Left cardiac atrium (tissue), 4 donors: ENCODE results near the gene SNAI1. TPM values are rescaled to one million over a fixed set of nuclear protein-coding genes. Genes with fewer than 3 reads are reported as not detected.
"Not testable (repeated sequence)": the region's sequence is repeated elsewhere in the genome, so short reads cannot be mapped to it uniquely, and the experiment has no call there.

Source experiments
- ATAC-seq, 2 donors: fragments of 200-7000 bp; cut with Tn5 transposase; one replicate each; pipeline ENCODE4 v1.9.1; 2020; ENCODE audit warnings: mild to moderate bottlenecking in 2 of 2, moderate library complexity in 2 of 2
- DNase-seq: peaks from one replicate; pipeline ENCODE4 v3.0.0-alpha.2; 2020
- intact Hi-C, 2 donors: fragments of 100-400 bp; cut with DNase I; formaldehyde crosslinking; loops; one replicate each; pipeline versions ENCODE4 v1.14.1 to v1.15.1; 2022 to 2023
- total RNA-seq, 2 donors: library from RNA; stranded (reverse); fragmentation: NEBNext Ultra II Directional; extraction: Animal tissue kit (Norgen Biotek cat#: 25700); gene quantifications; one replicate each; pipeline ENCODE4 v1.2.1, GENCODE V29; 2021
- donor health status: DM: no; HTN: yes; CAD: no.
- donor health status: DM: no; HTN: yes; CAD: no; lungs with severe emphysema.
- donor health status: DM: yes; HTN: yes; CAD: no.
- donor health status: Dilated cardiomyopathy.

Gene SNAI1
- total RNA-seq, 2 donors from 2014 or later = 2.7 to 8.5 TPM

DNA sequence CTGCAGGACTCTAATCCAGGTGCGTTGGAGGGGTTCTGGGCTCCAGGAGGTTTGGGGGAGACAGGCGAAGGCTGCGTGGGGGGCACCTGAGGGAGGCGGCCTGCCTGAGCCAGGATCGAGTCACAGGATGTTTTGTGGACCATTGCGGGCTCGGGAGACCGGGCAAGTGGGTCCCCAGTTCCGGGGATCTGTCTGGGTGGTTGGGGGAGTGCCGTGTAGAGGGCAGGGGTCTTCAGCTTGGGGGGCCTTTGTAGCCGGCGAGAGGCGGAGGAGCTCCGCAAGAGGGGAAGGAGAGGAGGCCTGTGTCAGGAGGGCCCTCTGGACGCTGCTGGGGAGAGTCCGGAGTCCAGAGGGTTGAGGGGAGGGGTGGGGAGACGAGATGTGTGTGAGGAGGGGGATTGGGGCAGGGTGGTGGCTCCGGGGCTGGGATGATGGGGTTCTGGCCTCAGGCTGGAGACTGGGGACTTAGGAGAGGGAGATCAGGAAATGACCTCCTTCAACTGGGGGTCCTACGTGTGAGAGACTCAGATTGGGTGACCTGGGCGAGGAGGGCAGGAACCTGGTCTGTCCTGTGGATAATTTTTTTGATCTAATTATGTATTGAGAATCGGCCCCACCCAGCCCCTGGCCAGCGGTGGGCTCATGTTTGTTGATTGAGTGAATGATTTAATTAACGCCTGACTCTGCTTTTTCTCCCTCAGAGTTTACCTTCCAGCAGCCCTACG lies 505 bp downstream of the SNAI1 start:
- DNase-seq (no peak), ATAC-seq (peak in 1 of 2 donors; percentile 2)
- intact Hi-C loops = loop anchor here in 1 of 2 donors (10.0 kb wide), 1 partner anchor 192 kb away; no protein-coding TSS in a partner anchor

DNA sequence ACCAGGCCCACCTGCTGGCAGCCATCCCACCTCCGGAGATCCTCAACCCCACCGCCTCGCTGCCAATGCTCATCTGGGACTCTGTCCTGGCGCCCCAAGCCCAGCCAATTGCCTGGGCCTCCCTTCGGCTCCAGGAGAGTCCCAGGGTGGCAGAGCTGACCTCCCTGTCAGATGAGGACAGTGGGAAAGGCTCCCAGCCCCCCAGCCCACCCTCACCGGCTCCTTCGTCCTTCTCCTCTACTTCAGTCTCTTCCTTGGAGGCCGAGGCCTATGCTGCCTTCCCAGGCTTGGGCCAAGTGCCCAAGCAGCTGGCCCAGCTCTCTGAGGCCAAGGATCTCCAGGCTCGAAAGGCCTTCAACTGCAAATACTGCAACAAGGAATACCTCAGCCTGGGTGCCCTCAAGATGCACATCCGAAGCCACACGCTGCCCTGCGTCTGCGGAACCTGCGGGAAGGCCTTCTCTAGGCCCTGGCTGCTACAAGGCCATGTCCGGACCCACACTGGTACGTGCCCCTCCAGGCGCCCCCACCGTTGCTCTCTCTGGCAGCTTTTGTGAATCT lies 1.1 kb downstream of the SNAI1 start:
- DNase-seq (no peak), ATAC-seq (peak in 1 of 2 donors; percentile 5)
- intact Hi-C loops = loop anchor here in 1 of 2 donors (10.0 kb wide), 1 partner anchor 191 kb away; no protein-coding TSS in a partner anchor

DNA sequence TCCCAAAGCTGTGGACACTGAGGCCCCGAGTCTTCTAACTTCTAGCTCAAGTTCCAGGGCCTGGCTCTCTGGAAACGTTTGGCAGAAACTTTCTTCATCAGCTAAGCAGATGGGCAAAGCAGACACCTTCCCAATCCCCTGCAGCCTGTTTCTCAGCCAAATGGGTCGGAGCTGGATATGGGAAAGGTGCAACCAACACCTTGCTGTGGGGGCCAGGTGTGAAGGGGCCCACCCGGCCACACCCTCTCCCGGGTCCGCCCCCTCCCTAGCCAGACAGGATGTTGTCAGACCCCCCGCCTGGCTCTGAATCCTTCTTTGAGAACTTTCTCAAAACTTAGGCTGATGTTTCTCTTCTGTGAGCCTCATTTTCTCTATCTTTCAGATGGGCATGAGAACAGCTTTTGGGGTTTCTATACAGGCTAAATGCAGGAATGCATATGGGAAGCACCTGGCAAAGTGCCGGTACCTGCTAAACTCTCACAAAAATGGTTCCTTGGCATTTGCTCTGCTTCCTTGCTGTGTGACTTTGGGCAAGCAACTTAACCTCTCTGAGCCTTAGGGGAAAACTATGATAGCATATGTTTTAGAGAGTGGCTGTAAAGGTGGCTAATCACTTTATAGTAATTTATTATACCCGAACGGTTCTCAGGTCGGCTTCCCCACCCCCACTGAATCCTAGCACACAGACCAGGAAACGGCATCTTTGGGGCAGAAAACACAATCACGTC lies 1.8 kb downstream of the SNAI1 start:
- ATAC-seq (no peak), DNase-seq (no peak)
- intact Hi-C loops = loop anchor here in 1 of 2 donors (10.0 kb wide), 1 partner anchor 190 kb away; no protein-coding TSS in a partner anchor

DNA sequence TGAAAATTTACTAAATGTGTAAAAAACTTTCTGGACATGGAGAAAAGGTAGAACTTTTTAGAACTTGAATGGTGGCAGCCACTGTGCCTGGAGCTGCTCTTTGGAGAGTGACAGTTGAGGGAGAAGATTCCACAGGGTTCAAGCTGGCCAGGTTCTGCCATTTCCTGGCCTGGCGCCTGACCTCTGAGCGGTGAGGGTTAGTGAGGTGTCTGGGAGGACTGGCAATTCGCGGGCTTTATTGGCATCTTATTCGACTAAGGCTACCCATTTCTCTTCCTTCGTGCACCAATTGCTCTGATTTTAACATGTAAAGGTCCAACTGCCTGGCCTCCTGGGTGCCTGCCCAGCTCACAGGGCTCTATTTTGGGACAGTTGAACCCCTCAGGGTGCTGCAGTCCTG lies 2.4 kb downstream of the SNAI1 start:
- ATAC-seq (no peak), DNase-seq (no peak)
- intact Hi-C loops = loop anchor here in 1 of 2 donors (10.0 kb wide), 1 partner anchor 190 kb away; no protein-coding TSS in a partner anchor

DNA sequence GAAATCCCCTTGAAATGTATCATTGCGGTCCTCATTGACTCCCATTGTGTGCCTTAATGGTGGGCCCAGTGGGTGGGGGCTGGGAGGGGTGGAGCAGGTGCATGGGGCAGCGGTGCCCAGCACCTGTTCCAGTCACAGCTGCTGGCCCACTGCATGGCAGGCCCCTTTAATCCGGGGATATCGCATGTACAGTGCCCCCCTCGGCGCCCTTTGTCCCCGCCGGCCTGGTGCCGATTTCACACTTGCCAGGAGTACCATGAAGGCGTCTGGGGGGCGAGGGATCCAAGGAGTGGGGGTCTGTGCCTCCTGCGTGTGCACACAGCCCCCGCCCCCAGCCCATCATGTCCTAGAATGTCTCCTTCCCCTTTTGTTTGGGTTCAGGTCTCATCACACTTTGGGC lies 2.8 kb downstream of the SNAI1 start:
- ATAC-seq (no peak), DNase-seq (no peak)
- intact Hi-C loops = loop anchor here in 1 of 2 donors (10.0 kb wide), 1 partner anchor 189 kb away; no protein-coding TSS in a partner anchor

DNA sequence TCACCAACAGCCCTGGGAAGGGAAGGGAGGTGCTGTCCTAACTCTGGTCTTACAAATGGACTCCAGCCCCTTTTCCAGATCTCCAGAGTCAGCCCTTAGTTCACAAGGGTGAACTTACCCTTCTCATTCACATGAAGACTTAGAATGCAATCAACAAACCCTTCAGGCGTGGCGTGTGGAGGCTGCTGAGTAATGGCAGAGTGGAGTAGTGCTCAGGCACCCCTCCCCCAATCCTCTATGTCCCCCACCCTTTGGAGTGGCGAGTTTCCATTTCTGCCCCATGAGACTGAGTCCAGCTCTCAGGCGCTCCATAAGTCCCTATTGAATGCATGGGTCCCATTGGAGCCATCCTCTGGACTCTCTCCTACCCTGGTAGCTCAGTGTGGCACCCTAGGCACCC lies 3.3 kb downstream of the SNAI1 start:
- intact Hi-C loops = loop anchor here in 1 of 2 donors (10.0 kb wide), 1 partner anchor 189 kb away; no protein-coding TSS in a partner anchor
- DNase-seq (no peak), ATAC-seq (no peak)

DNA sequence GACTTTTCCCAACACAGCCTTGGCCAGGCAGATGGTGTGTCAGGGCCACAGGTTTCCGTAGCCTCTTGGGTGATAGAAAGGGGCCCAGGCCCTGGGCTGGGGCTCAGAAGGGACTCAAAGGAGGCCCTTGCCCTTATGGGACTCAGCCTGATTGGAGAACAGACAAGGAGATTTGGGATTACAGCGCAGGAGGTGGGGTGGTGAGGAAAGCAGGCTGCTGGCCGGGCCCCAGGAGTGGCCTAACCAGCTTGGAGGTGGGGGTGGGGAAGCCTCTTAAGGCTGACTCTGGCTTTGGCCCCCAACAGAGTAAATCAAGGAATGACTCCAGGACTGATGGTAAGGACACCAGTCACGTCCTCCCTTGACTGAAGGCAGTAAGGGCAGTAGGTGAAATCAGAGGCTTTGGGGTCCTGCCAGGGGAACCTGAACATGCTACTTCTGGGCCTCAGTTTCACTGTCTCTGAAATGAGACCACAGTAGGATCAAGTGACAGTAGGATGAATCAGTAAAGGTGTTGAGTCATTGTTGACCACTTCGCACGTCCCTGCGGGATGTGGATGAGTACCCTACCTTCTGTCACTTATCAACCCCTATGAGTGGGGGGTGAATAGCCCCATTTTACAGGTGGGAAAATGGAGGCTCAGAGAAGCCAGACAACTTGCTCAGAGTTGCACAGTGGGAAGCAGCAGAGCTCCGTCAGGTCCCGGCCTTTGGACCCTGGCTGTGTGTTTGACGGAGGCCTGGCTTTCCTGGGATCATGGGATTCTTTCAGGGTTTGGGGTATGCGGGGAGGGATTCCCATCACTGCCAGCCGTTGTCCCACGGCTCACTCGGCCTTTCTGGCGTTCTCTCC lies 4.5 kb downstream of the SNAI1 start:
- DNase-seq = no peak
- ATAC-seq = no peak
- intact Hi-C loops = loop anchor here in 1 of 2 donors (10.0 kb wide), 1 partner anchor 188 kb away; no protein-coding TSS in a partner anchor

DNA sequence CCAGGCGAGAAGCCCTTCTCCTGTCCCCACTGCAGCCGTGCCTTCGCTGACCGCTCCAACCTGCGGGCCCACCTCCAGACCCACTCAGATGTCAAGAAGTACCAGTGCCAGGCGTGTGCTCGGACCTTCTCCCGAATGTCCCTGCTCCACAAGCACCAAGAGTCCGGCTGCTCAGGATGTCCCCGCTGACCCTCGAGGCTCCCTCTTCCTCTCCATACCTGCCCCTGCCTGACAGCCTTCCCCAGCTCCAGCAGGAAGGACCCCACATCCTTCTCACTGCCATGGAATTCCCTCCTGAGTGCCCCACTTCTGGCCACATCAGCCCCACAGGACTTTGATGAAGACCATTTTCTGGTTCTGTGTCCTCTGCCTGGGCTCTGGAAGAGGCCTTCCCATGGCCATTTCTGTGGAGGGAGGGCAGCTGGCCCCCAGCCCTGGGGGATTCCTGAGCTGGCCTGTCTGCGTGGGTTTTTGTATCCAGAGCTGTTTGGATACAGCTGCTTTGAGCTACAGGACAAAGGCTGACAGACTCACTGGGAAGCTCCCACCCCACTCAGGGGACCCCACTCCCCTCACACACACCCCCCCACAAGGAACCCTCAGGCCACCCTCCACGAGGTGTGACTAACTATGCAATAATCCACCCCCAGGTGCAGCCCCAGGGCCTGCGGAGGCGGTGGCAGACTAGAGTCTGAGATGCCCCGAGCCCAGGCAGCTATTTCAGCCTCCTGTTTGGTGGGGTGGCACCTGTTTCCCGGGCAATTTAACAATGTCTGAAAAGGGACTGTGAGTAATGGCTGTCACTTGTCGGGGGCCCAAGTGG lies 5.3 kb downstream of the SNAI1 start:
- DNase-seq (no peak), ATAC-seq (no peak)
- intact Hi-C loops = loop anchor here in 1 of 2 donors (10.0 kb wide), 1 partner anchor 187 kb away; no protein-coding TSS in a partner anchor

DNA sequence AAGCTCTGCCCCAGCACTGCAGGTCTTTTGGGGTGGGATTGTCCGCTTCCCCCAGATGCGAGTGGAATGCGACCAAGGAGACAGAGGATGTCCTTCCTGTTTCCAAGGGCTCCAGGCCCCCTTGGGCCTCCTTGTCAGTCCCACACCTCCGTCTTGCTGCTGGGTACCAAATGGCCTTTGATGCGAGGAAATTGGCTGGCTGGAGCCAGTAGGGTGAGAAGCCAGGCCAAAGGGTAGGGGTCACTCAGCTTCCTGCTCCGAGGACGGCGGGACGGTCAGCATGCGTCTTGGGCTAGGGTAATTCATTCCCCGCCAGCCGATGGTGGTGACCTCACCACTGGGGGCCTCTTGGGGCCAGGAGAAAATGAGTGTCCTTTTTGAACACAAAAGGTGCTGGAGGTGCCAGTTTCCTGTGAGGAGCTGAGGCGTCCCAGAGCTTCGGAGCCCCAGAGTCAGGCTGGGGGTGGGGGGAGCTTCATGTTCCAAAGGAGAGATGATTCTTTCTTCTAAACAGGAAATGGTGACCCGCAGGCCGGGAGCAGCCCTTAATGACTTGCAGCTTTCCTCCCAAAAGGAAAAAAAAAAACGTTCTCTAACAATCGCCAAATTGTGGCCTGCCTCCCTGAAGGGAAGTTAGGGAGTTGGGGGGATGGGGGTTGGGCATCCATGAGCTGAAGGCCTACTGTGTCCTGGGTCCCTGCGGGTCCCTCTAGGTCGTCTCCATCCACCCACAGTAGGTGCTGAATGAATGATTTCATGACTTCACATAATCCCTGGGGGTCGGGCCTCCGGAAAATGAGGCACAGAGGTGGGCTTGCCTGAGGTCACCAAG lies 6.7 kb downstream of the SNAI1 start:
- intact Hi-C loops = loop anchor here in 1 of 2 donors (10.0 kb wide), 1 partner anchor 185 kb away; no protein-coding TSS in a partner anchor
- ATAC-seq (peak; percentile 65 to 69), DNase-seq (peak; percentile 82)

DNA sequence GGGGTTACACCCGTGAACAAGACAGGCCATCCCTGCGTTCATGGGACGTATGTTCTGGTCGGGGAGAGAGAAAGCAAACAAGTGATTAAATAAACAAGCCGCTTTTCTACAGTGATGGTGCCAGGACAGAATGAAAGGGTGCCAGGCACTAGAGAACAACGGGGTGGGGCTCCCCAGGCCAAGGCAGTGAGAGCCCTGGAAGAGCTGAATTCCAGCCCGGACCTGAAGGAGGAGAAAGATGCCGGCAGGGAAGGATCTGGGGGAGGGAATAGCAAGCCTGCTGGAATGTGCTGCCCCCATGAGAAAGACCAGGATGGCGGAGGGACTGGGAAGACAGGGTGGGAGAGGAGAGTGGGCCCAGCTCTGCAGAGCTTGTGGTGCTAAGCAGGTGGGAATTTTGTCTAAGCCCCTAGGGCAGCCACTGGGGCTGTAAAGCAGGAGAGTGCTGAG lies 7.5 kb downstream of the SNAI1 start:
- peak in 1 of 2 donors; percentile 42 for ATAC-seq
- intact Hi-C loops = no loop called here
- no peak for DNase-seq

DNA sequence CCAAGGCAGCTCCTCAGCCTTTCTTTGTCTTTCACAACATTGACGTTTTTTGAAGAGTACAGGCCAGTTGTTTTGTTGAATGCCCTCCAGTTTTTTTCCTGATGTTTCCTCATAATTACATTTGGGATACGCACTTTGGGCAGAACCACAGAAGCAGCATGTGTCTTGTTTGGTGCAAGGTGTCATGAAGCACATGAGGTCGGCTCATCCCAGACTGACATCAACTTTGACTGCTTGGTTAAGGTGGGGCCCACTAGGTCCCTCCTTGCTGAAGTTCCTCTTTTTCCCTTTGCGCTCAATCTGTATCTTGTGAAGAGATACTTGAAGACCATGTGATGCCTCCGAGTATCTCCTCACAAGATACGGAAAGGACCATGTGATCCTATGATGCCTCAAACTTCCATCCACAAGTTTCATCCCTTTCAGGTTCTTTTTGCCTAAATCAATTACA lies 10.5 kb downstream of the SNAI1 start:
- peak in 1 of 2 donors; percentile 6 for ATAC-seq
- no peak for DNase-seq
- intact Hi-C loops = no loop called here

DNA sequence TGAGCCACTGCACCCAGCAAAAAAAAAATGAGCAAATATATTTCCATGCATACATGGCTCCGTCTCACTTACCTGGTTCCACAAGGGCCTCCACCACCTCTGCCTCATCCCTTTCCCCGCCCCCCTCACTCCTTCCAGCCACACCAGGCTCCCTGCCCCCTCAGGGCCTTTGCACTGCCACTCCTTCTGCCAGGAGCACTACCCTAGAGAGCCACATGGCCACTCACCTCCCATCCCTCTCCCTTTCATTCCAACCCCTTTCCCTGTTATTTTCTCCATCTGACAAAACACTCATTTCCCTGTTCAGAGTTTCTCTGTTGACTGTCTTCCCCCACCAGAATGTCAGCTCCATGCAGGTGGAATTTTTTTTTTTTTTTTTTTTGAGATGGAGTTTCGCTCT lies 12.8 kb downstream of the SNAI1 start:
- no peak for DNase-seq
- intact Hi-C loops = no loop called here
- no peak for ATAC-seq

DNA sequence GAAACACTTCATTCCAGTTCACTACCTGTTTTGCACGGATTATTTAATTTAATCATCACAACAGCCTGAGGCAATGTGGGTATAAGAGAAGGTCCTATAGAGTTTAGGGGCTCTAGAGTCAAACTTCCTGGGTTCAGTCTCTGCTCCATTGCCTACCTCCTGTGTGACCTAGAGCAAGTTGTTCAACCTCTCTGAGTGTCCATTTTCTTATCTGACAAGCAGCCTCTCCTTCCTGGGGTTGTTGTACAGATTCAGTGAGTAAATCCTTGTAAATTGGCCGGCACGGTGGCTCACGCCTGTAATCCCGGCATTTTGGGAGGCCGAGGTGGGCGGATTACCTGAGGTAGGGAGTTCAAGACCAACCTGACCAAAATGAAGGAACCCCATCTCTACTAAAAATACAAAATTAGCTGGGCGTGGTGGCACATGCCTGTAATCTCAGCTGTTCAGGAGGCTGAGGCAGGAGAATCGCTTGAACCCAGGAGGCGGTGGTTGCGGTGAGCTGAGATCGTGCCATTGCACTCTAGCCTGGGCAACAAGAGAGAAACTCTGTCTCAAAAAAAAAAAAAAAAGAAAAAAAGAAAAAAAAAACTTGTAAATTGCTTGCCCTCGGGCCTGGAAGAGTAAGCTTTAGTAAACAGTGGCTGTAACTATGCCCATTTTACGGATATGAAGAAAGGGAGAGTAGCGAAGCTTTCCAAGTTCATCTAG lies 15.9 kb downstream of the SNAI1 start:
- intact Hi-C loops, ATAC-seq, DNase-seq: not testable (repeated sequence)

DNA sequence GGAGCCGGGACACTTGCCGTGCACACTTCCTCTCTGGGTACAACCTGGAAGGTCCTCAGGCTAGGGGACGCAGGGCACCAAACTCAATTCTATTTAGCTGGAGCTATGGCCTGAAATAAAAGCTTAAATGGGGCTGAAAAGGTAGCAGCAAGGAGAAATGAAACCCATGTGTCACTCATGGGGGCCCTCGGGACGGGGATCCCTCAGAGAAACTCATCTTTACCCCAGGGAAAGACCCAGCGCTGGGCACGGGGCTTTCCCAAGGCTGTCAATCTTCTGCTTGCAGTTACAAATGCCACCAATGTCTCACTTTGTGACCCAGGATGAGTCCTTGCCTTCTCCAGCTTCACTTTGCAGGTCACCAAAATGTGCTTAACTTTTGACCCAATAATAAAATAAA lies 16.5 kb downstream of the SNAI1 start:
- ATAC-seq (no peak), DNase-seq (no peak)
- intact Hi-C loops = no loop called here

DNA sequence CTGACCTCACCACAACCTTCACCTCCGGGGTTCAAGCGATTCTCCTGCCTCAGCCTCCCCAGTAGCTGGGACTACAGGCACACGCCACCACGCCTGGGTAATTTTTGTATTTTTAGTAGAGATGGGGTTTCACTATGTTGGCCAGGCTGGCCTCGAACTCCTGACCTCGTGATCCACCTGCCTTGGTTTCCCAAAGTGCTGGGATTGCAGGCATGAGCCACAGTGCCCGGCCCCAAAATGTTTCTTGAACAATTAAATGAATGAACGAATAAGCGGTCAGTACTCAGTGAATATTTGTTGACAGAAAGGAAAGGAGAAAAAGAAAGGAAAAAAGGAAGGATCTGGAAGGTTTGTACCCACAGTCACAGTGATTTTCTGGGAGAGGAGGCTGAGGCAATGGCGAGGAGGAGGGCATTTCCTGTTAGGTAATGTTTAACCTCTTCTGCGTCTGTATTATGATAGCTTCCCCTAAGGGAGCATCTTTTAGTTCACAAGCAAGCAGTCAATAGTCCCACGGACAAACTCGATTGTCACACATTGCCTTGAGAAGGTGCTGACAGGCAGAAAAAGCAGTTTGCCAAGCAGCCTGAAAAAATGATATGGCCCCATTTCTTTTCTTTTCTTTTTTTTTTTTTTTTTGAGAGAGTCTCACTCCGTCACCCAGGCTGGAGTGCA lies 17.9 kb downstream of the SNAI1 start:
- ATAC-seq, DNase-seq, intact Hi-C loops: not testable (repeated sequence)
